GM13976 (cell line): ENCODE data around the gene VTA1.
"Not testable (repeated sequence)": the region's sequence is repeated elsewhere in the genome, so short reads cannot be mapped to it uniquely, and the experiment has no call there.

Experiments
- DNase-seq: peaks from one replicate; pipeline ENCODE4 v3.0.0; 2012; ENCODE audit warnings: low spot score
- in situ Hi-C: fragments of 300-500 bp; cut with MboI; formaldehyde crosslinking; loops from one replicate; pipeline ENCODE4 v1.12.0; 2022; ENCODE audit warnings: low sequenced_read_pairs, mixed read lengths, inconsistent platforms; ENCODE audit not compliant: unreplicated experiment
- TF ChIP-seq, protein P1 (sequence below): IDR thresholded peaks from 2 replicates; pipeline ENCODE4 v1.5.1; 2012; ENCODE audit warnings: borderline replicate concordance, mild to moderate bottlenecking; ENCODE audit not compliant: insufficient read depth; ENCODE audit errors: extremely low read depth, missing control alignments, control extremely low read depth

VTA1 gene

DNA sequence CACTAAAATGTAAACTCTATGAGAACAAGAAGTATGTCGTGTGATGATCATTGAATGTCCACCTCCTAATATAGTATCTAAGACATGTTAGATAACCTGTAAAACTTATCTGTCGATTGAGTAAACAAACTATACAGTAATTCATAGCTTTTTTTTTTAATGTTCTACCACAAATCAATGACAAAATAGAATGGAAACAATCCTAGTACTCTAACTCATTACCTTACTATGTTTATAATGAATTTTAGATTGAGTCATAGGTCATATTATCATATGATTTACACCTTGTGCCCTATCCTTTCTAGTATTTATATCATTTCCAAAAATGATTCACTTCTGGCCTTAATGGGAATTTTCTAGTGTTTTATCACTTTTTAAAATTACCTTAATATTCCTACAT, 6.1 kb downstream of the VTA1 start:
- TF ChIP-seq, protein P1, sequence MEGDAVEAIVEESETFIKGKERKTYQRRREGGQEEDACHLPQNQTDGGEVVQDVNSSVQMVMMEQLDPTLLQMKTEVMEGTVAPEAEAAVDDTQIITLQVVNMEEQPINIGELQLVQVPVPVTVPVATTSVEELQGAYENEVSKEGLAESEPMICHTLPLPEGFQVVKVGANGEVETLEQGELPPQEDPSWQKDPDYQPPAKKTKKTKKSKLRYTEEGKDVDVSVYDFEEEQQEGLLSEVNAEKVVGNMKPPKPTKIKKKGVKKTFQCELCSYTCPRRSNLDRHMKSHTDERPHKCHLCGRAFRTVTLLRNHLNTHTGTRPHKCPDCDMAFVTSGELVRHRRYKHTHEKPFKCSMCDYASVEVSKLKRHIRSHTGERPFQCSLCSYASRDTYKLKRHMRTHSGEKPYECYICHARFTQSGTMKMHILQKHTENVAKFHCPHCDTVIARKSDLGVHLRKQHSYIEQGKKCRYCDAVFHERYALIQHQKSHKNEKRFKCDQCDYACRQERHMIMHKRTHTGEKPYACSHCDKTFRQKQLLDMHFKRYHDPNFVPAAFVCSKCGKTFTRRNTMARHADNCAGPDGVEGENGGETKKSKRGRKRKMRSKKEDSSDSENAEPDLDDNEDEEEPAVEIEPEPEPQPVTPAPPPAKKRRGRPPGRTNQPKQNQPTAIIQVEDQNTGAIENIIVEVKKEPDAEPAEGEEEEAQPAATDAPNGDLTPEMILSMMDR = no peak
- no peak for DNase-seq
- in situ Hi-C loops = no loop called here

GRCh38 chr6:142154336-142154735, 7.3 kb downstream of the VTA1 start:
- no peak for DNase-seq
- TF ChIP-seq, protein P1 = no peak
- in situ Hi-C loops = no loop called here

DNA sequence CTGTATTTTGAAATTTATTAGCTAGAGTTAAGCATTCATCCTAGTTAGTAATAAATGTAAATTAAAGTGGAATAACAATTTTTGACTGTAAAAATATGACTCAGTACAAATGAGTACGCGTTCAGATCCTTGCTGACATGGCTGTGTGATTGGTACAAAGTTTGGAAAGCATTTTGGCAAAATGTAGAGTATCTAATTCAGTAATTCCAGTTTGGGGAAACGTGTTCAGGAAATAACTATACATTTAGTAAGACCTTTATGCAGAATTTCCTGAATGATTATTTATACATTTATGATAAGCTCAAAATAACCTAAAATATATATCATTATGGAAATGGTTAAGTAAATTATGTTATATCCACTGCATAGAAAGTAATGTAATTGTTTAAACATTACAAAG, 8.0 kb downstream of the VTA1 start:
- DNase-seq = no peak
- in situ Hi-C loops = no loop called here
- TF ChIP-seq, protein P1 = no peak

GRCh38 chr6:142155895-142156757, 9.1 kb downstream of the VTA1 start:
- DNase-seq = no peak
- TF ChIP-seq, protein P1 = no peak
- in situ Hi-C loops = no loop called here

GRCh38 chr6:142156758-142157068, 9.7 kb downstream of the VTA1 start:
- DNase-seq, in situ Hi-C loops: not testable (repeated sequence)

- in situ Hi-C loops = no loop called here
- no peak for DNase-seq
- TF ChIP-seq, protein P1 = no peak
Observed at GRCh38 chr6:142162780-142163179, 15.7 kb downstream of the VTA1 start.

DNA sequence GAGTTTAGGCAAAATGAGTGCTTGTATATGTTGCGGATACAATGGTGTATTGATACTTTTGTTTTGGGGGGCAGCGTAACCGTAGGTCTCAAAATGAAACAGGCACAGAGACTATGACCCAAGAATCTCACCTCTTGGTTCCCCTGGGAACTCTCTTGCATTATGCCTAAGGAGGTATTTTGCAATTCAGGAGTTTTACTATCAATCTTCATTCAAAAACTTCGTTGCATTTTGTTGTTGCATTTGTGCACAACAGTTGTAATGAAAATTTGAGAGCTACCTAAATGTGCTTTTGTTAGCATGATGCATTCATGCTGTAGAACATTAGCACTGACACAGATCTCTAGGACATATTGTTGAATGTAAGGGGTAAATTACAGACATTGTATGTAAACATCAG, 18.2 kb downstream of the VTA1 start:
- in situ Hi-C loops = no loop called here
- TF ChIP-seq, protein P1 = no peak
- no peak for DNase-seq
